ENCODE results near the gene AHDC1. TPM values are rescaled to one million over a fixed set of nuclear protein-coding genes. Genes with fewer than 3 reads are reported as not detected.

AHDC1 gene
- total and polyA plus RNA-seq, 9 of the 15 experiments (the other 6 are each of a cell fraction or from before 2014, with no cell fraction given) = 0.21 to 36.4 (median 4.7) TPM

GRCh38 chr1:27568300-27569087, 35.5 kb downstream of the AHDC1 start (continued):
- TF ChIP-seq CEBPG (CRISPR knock-in tag; IDR thresholded peaks at IDR 0.05) (peak; percentile 7; the same call in 1 of the 2 replicates), CEBPG (tag; conservative IDR thresholded peaks at IDR 0.05 in 1 of 2, IDR thresholded peaks at IDR 0.05 in 1 of 2) (no peak), TBP (optimal IDR thresholded peaks at IDR 0.05; ENCODE audit: low read depth, low read length) (peak; percentile 48), RCOR1 (IDR thresholded peaks at IDR 0.05; ENCODE audit: borderline replicate concordance in 1 of 2, low read depth in 2 of 2, low read length in 2 of 2) (peak in 1 of 2 experiments; percentile 53; a peak in 2 of 4 replicates), DNMT1 (IDR thresholded peaks at IDR 0.05) (no peak), NCOR1 (IDR thresholded peaks at IDR 0.05) (no peak), PHF20 (IDR thresholded peaks at IDR 0.05; ENCODE audit: partially characterized antibody) (no peak), MAFK (IDR thresholded peaks at IDR 0.05; ENCODE audit: low read length) (no peak), NRF1 (conservative IDR thresholded peaks at IDR 0.05 in 1 of 2, IDR thresholded peaks at IDR 0.05 in 1 of 2) (peak; percentile 79 to 81), VEZF1 (CRISPR knock-in tag; IDR thresholded peaks at IDR 0.05) (peak; percentile 83), RBM25 (IDR thresholded peaks at IDR 0.05; ENCODE audit: low read depth, low read length, severe bottlenecking) (peak; percentile 39), E2F1 (CRISPR knock-in tag; IDR thresholded peaks at IDR 0.05) (peak; percentile 57; the same call in 1 of the 2 replicates), NR4A1 (CRISPR knock-in tag; IDR thresholded peaks at IDR 0.05) (no peak; the same call in 1 of the 2 replicates), NR4A1 (tag; IDR thresholded peaks at IDR 0.05) (no peak), CBX3 (IDR thresholded peaks at IDR 0.05; ENCODE audit: borderline replicate concordance in 1 of 2, low read length in 2 of 2) (peak in 1 of 2 experiments; percentile 40; a peak in 1 of 3 replicates), EP300 (IDR thresholded peaks at IDR 0.05; ENCODE audit: low read length) (0 out of 2 replicates have a peak, but pooled peaks have one; percentile 37), NFYB (IDR thresholded peaks at IDR 0.05; ENCODE audit: extremely low read depth, insufficient read length) (peak; percentile 13)

All from K562 (cell line).